HEK293 (cell line): ENCODE measurements around the gene XRN1.

ENCODE experiments used
- KLF1 ChIP-seq: fragments of 450-650 bp; formaldehyde crosslinking; IDR thresholded peaks from 2 replicates; pipeline ENCODE4 v1.5.1; 2016; ENCODE audit warnings: missing biosample characterization, missing genetic modification characterization
- KLF16 ChIP-seq: fragments of 450-650 bp; formaldehyde crosslinking; IDR thresholded peaks from 2 replicates; pipeline ENCODE4 v1.5.1; 2017; ENCODE audit warnings: missing biosample characterization, missing genetic modification characterization
- ZBTB7A ChIP-seq: fragments of 450-650 bp; formaldehyde crosslinking; IDR thresholded peaks from 2 replicates; pipeline ENCODE4 v1.5.1; 2016; ENCODE audit warnings: low read depth, missing biosample characterization, missing genetic modification characterization
- ZNF112 ChIP-seq: fragments of 450-650 bp; formaldehyde crosslinking; IDR thresholded peaks from 2 replicates; pipeline ENCODE4 v1.5.0; 2017; ENCODE audit warnings: missing biosample characterization, missing genetic modification characterization
- ZNF610 ChIP-seq: fragments of 450-650 bp; formaldehyde crosslinking; IDR thresholded peaks from 2 replicates; pipeline ENCODE4 v1.5.1; 2016; ENCODE audit warnings: missing biosample characterization, missing genetic modification characterization, borderline replicate concordance
- ZNF707 ChIP-seq: fragments of 450-650 bp; formaldehyde crosslinking; IDR thresholded peaks from 2 replicates; pipeline ENCODE4 v1.5.1; 2016; ENCODE audit warnings: missing biosample characterization, missing genetic modification characterization
- TF ChIP-seq, protein P1 (sequence below): fragments of 450-650 bp; formaldehyde crosslinking; IDR thresholded peaks from 2 replicates; pipeline ENCODE4 v1.5.1; 2016; ENCODE audit warnings: missing biosample characterization, missing genetic modification characterization
- TF ChIP-seq, protein P2 (sequence below): fragments of 450-650 bp; formaldehyde crosslinking; IDR thresholded peaks from 2 replicates; pipeline ENCODE4 v1.5.1; 2016; ENCODE audit warnings: missing biosample characterization, missing genetic modification characterization
- TF ChIP-seq, protein P3 (sequence below): fragments of 450-650 bp; formaldehyde crosslinking; IDR thresholded peaks from 2 replicates; pipeline ENCODE4 v1.5.1; 2016; ENCODE audit warnings: missing biosample characterization, missing genetic modification characterization

DNA sequence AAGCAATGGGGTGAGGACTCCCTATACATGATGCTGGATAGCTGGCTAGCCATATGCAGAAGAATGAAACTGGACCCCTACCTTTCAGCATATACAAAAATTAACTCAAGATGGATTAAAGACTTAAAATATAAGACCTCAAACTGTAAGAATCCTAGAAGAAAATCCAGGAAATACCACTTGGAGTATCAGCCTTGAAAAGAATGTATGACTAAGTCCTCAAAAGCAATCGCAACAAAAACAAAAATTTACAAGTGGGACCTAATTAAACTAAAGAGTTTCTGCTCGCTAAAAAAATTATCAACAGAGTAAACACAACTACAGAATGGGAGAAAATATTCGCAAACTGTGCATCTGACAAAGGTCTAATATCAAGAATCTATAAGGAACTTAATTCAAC is 94.3 kb downstream of the XRN1 start:
- TF ChIP-seq, protein P1, sequence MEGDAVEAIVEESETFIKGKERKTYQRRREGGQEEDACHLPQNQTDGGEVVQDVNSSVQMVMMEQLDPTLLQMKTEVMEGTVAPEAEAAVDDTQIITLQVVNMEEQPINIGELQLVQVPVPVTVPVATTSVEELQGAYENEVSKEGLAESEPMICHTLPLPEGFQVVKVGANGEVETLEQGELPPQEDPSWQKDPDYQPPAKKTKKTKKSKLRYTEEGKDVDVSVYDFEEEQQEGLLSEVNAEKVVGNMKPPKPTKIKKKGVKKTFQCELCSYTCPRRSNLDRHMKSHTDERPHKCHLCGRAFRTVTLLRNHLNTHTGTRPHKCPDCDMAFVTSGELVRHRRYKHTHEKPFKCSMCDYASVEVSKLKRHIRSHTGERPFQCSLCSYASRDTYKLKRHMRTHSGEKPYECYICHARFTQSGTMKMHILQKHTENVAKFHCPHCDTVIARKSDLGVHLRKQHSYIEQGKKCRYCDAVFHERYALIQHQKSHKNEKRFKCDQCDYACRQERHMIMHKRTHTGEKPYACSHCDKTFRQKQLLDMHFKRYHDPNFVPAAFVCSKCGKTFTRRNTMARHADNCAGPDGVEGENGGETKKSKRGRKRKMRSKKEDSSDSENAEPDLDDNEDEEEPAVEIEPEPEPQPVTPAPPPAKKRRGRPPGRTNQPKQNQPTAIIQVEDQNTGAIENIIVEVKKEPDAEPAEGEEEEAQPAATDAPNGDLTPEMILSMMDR (tag by site-specific recombination) = no peak
- TF ChIP-seq ZBTB7A (no peak), ZNF112 (no peak), KLF1 (tag by site-specific recombination) (no peak), ZNF610 (tag by site-specific recombination) (no peak), ZNF707 (tag by site-specific recombination) (no peak), KLF16 (tag by site-specific recombination) (no peak)
- TF ChIP-seq, protein P2, sequence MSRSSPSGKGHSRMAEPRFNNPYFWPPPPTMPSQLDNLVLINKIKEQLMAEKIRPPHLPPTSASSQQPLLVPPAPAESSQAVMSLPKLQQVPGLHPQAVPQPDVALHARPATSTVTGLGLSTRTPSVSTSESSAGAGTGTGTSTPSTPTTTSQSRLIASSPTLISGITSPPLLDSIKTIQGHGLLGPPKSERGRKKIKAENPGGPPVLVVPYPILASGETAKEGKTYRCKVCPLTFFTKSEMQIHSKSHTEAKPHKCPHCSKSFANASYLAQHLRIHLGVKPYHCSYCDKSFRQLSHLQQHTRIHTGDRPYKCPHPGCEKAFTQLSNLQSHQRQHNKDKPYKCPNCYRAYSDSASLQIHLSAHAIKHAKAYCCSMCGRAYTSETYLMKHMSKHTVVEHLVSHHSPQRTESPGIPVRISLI (tag by site-specific recombination) = no peak
- TF ChIP-seq, protein P3, sequence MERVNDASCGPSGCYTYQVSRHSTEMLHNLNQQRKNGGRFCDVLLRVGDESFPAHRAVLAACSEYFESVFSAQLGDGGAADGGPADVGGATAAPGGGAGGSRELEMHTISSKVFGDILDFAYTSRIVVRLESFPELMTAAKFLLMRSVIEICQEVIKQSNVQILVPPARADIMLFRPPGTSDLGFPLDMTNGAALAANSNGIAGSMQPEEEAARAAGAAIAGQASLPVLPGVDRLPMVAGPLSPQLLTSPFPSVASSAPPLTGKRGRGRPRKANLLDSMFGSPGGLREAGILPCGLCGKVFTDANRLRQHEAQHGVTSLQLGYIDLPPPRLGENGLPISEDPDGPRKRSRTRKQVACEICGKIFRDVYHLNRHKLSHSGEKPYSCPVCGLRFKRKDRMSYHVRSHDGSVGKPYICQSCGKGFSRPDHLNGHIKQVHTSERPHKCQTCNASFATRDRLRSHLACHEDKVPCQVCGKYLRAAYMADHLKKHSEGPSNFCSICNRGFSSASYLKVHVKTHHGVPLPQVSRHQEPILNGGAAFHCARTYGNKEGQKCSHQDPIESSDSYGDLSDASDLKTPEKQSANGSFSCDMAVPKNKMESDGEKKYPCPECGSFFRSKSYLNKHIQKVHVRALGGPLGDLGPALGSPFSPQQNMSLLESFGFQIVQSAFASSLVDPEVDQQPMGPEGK = no peak
